DMS79 treated with DMSO at 0.1 percent for 48 hours (cell line): Measurements from ENCODE around the gene THRSP.
A peak's percentile ranks its signal among the peaks of the same experiment; 100 is the strongest.
"Not testable (repeated sequence)": the region's sequence is repeated elsewhere in the genome, so short reads cannot be mapped to it uniquely, and the experiment has no call there.

Experiments used
- DNase-seq: peaks from one replicate; lab custom pipeline; 2025; lab: John Stamatoyannopoulos, UW

Gene THRSP

DNA sequence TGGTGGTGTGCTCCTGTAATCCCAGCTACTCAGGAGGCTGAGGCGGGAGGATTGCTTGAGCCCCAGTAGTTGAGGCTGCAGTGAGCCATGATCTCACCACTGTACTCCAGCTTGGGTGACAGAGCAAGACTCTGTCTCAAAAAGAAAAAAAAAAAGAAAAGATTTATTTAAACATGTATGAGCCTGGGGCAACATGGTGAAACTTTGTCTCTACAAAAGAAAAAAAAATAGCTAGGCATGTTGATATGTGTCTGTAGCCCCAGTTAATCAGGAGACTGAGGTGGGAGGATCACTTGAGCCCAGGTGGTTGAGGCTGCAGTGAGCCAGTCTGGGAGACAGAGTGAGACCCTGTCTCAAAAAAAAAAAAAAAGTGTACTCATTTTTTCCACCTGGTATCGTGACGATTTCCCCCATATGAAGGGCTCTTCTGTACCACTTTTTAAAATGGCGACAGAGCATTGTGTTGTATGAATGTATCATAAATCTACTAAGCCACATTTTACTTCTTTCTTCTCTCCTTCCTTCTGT, 24.2 kb upstream of the THRSP start:
- DNase-seq, result peak; percentile 92

DNA sequence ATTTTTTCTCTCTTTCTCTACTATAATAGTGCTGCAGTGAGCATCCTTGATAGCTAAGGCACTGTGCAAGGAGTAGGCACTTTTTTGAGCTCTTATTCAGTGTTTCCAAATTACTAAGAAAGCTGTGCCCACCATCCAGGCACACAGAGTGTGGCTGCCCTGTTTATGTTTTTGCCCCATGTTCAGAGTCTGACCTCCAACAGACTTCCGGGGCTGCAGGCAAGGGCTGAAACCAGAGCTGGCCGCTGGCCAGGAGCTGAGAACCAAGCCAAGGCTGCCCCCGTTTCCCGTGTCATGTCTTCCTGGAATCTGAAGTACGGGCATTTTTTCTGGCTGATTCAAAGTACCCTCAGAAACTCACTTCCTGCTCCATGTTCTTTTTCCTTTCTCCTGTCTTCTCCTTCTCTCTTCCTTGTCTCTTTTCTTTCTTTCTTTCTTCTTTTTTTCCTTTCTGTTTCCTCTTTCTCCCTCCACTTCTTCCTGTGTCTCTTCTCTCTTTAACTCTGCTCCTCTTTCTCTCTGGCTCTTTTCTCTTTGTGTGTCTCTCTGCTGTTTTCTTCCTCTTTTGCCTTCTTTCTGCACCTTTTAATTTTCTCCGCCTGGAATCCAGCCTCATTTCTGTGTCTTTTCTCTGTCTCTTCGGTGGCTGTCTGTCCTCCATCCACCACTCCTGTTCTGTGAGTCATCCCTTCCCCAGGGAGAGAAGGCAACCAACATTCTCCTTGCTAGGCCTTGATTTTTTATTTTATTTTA, 23.6 kb upstream of the THRSP start:
- DNase-seq, result peak; percentile 94

DNA sequence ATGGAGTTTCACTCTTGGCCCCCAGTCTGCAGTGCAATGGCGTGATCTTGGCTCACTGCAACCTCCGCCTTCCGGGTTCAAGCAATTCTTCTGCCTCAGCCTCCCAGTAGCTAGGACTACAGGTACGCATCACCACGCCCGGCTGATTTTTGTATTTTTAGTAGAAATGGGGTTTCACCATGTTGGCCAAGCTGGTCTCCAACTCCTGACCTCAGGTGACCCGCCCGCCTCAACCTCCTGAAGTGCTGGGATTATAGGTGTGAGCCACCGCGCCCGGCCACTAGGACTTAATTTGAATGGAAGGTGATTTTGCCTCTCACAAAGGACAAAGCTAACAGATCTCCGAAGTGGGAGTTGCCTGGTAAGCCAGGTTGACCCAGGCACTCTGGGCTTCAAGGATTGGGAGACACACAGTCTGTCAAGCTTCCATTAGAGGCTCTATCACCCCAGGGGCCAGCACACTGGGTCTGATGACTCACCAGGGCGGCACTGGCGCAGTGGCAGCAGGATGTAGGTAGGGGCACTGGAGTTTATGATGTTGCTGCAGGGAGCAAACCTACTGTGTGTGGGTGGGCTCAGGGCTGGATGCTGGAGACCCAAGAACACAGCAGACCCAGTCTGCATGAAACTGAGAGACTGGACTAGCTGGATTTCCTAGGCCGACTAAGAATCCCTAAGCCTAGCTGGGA, 22.8 kb upstream of the THRSP start:
- no peak for DNase-seq

DNA sequence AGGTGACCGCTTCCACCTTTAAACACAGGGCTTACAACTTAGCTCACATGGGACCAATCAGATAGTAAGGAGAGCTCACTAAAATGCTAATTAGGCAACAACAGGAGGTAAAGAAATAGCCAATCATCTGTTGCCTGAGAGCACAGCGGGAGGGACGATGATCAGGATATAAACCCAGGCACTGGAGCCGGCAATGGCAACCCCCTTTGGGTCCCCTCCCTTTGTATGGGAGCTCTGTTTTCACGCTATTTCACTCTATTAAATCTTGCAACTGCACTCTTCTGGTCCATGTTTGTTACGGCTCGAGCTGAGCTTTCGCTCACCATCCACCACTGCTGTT, 22.3 kb upstream of the THRSP start:
- not testable (repeated sequence) for DNase-seq

DNA sequence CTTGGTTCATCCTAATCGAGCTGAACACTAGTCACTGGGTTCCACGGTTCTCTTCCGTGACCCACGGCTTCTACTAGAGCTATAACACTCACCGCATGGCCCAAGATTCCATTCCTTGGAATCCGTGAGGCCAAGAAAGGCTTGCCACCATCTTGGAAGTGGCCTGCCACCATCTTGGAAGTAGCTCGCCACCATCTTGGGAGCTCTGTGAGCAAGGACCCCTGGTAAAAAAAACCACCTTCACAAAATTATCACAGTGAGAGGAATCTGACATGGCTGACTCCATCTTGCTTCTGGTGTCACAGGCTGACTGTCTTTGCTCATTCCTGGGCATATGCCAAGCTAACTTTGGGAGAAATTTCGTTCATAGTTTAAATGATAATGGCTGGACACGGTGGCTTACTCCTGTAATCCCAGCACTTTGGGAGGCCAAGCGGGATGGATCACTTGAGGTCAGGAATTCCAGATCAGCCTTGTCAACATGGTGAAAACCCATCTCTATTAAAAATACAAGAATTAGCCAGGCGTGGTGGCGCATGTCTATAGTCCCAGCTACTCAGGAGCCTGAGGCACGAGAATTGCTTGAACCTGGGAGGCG, 21.7 kb upstream of the THRSP start:
- no peak for DNase-seq

DNA sequence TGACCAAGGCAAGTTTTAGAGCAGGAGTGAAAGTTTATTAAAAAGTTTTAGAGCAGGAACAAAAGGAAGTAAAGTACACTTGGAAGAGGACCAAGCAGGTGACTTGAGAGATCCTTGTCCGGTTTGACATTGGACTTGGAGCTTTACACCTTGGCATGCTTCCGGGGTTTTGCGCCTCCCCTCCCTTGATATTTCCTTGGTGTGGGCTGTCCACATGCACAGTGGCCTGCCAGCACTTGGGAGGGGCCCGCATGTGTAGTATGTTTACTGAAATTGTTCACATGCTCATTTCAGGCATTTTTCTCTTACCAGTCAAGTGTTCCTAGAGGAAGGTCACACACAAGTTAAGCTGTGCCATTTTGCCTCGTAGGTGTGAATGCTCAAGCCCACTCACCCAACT, 19.0 kb upstream of the THRSP start:
- DNase-seq, result no peak

DNA sequence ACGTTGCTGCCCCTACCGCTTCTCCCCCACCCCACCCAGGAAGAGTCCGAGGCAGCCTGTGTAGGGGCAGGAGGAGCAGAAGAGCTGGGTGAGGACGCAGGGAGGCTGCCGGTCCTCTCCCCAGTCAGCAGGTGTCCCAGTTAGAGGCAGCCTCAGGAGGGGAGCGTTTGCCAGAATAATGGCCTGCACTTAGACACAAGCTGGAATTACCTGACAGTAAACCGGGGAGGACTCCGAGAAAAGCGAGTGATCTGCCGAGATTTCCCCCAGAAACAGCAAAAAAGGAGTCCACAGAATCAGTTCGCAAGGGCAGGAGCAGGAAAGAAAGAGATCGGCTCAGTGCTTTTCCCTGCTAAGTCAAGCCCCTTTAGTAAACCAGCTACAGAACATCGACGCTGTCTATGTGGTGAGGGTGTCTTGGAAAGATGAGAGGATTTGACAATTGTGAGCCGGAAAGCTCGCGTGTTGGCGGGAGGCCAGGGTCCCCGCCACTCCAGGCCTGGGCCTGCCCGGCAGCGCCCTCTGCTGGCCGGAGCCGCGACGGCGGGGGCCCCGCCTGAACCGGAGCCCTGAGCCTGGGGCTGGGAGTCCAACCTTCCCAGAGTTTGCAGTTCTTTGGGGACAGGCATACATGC, 17.7 kb upstream of the THRSP start:
- peak; percentile 92 for DNase-seq

DNA sequence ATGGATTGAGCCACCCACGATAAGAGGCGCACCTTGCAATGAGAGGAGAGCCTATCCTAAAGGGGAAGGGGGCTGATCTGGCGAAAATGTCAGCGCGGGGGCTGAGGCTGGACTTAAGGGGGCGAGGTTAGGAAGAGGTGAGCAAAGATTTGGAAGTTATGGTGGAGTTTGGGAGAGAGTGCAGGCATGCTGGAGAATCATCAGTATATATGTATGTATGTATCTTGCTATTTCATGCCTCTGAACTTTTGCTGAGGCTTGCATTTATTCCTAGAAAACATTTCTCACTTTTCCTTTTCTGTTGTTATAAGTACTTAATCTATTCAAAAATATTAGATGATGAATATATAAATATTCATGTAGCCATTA, 17.2 kb upstream of the THRSP start:
- DNase-seq, result no peak

DNA sequence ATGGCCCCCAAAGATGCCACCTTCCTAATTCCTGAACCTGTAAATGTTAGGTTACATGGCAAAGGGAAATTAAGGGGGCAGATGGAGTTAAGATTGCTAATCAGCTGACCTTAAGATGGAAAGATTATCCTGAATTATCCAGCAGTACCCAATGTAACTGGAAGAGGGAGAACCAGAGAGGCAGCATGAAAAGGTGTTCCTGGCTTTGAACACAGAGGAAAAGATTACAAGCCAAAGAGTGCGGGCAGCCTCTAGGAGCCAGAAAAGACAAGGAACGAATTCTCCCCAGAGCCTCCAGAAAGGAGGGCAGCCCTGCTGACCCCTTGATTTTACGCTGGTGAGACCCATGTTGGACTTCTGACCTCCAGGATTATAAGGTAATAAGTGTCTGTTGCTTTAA, 15.1 kb upstream of the THRSP start:
- no peak for DNase-seq

DNA sequence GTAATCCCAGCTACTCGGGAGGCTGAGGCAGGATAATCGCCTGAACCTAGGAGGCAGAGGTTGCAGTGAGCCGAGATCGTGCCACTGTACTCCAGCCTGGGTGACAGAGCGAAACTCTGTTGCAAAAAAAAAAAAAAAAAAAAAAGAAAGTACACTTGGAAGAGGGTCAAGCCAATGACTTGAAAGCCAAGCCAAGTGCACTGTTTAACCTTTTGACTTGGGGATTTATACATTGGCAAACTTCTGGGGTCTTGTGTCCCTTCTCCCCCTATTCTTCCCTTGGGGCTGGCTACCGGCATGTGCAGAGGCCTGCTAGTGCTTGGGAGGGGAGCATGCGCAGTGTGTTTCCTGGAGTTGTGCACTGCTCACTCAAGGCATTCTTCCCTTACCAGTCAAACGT, 14.3 kb upstream of the THRSP start:
- no peak for DNase-seq

DNA sequence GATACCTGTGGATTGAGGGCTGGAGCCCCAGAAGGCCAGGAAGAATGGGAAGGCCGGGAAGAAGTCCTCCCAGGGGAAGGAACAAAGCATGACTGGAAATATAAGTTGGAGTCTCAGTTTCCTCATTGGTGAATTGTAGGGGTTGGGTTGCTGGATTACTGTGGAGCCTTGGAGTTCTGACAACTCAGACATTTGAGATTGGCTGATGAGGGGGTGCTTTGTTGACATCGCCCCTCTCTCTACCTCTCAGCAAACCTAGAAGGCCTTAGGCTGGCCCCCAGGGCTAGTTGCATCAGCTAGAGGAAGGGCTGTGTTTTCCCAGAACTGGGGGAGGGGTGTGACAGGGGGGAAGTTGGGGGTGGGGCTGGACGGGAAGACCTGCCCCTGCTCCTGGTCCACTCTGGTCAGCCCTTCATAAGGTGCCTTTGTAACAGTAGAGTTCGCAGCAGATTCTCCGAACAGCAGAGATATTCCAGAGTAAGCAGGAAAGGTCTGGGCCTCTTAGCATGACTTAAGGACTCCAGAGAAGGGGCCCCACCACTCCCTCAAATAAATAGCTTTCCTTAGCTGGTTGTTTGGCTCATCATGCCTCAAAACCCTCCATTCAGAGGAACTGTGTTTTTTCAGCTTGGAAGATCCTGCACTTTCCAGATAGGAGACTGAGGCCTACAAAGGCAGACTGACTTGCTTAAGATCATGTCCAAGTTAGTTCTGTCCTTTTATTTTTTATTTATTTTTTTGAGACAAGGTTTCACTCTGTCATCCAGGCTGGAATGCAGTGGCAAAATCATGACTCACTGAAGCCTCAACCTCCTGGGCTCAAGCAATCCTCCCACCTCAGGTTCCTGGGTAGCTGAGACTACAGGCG, 12.5 kb upstream of the THRSP start:
- DNase-seq, result no peak

DNA sequence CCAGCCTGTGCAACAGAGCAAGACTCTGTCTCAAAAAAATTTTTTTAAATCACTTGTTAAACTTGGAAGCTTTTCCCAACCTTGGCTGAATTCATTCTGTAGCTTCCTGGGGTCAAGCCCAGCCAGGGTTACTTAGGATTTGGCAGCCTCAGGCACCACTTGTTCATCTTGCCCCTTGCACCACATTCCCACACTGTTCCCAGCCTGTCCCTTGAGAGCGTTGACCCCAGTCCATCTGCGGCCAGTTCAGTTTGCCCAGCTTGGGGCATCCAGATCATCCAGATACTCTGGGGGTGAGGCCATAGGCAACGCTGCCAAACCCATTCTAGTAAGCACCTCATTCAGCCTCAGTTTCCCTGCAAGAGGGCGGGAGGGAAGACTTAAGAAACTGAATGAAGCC, 8.7 kb upstream of the THRSP start:
- DNase-seq, result no peak

DNA sequence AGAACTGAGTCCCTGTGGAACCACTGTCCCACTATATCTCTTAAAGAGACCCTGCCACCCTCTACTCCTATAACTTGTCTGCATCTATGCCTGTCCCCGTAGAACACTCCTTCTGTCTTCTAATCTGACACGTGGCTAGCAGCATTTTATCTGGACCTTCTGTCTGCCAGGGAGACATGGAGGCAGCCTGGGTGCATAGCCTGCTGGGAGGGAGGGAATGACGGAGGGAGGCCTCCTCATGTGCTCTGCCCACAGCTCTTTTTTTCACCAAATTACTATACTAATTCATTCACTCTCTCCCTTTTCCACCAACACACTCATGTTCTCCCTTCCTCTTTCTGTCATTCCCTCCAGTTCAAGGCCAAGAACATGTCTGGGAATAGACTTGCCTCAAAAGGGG, 7.6 kb upstream of the THRSP start:
- DNase-seq, result no peak

DNA sequence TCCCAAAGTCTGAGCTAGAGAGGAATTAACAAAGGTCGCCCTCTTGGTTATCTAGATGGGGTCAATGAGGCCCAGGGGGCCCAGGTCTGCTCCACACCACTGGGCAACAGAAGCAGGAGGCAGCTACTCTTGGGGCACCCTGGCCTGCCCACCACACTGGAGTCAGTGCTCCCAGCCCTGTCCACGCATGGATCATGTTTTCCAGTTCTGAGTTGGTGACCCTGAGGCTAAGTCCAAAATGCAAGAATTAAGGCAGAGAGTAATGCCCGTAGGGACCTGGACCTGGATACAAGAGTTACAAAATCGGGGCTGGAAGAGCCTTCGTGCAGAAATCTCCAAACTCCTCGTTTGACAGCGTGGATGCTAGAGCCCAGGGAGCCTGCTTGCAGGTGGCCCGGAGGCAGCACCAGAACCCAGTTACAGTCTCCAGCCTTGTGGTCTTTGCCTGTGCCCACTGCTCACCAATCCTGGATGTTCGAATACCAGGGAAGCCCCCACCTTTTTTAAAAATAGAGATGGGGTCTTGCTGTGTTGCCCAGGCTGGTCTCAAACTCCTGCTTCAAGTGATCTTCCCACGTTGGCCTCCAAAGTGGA, 6.1 kb upstream of the THRSP start:
- DNase-seq, result no peak

DNA sequence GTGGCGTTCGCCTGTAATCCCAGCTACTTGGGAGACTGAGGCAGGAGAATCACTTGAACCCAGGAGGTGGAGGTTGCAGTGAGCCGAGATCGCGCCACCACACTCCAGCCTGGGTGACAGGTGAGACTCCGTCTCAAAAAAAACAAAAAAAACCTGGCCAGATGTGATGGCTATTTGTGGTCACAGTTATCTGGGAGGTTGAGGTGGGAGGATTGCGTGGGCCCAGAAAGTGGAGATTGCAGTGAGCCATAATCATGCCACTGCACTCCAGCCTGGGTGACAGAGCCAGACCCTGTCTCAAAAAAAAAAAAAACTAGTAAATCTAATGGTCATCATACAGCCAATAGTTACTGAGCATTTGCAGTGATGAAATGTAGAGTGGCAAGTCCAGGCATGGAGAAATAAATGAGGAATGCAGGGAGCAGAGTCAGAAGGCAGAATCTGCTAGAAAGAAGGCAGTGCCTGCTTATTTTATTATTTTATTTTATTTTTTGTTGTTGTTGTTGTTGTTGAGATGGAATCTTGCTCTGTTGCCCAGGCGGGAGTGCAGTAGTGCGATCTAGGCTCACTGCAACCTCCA, 3.8 kb upstream of the THRSP start:
- not testable (repeated sequence) for DNase-seq

DNA sequence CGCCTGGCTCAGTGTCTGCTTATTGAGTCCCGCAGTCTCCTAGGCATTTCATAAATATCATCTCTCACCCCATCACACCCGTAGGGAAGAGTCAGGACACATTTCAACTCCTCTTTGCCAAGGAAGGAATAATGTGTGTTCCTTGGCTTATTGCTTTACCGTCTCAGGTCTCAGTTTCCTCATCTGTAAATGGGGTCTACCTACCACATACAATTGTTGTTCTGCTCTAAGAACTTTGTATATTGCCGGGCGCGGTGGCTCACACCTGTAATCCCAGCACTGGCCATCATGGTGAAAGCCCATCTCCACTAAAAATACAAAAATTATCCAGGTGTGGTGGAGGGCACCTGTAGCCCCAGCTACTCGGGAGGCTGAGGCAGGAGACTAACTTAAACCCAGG, 3.1 kb upstream of the THRSP start:
- no peak for DNase-seq

DNA sequence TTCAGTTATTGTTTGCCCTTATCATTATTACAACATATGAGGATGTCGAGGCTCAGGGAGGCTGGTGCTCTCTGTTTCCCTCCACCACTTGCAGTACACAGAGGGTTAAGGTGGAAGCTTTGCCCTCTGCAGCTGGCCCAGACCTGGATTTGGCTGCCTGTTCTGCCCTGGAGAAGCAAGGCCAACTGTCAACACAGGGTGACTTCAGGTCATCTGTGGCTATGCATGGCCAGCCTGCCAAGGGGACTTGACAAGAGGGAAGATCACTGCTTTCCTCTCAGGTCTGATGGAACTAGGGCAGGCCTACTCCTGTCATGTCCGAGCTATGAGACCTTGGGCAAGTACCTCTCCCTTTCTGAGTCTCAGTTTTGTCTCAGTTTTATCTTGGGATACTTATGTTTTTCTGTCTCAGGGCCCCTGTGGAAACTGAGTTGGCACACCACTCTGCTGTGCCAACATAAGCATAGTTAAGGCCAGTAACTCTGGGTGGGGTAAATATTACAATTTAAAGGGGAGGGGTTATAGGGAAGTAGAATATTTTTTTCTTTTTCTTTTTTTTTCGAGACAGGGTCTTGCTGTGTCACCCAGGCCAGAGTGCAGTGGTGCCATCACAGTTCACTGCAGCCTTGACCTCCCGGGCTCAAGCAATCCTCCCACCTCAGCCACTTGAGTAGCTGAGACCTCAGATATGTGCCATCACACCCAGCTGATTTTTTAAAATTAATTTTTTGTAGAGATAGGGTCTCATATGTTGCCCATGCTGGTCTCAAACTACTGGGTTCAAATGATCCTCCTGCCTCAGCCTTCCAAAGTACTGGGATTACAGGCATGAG, 2.4 kb upstream of the THRSP start:
- no peak for DNase-seq

DNA sequence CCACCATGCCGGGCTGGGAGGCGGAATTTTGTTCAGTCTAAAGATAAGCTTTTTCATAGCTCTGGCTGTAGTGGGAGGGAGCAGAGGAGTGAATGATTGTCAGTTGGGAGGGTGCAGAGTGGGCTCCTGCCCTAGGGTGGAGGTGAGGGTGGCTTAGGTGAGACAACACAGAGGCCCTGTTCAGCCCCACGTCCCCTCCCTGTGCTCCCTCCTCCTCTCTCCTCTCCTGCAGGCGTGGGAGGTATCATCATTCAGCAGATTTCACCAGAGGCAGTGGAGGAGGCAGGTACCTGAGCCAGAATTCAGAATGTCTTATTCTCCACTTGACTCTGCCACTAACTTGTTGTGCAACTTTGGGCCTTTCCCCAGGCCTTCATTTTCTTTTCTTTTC, 1.7 kb upstream of the THRSP start:
- no peak for DNase-seq

DNA sequence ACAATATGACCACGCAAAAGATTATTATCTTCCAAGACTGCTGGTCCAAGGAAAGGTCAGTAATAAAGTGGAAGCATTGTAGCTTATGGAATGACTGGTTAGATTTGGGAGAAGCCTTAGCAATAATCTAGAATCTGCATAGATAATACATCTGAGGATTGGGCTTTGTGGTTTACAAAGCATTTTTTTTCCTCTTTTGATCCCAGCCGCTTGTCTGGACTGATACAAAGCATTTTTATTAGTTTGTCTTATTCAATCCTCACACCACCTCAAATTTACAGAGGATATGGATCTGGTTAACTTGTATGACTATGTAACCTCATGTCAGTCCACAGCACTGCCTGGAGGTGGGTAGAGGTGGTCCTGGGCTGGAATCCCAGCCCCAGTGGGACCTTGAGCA, 990 bp upstream of the THRSP start:
- no peak for DNase-seq

DNA sequence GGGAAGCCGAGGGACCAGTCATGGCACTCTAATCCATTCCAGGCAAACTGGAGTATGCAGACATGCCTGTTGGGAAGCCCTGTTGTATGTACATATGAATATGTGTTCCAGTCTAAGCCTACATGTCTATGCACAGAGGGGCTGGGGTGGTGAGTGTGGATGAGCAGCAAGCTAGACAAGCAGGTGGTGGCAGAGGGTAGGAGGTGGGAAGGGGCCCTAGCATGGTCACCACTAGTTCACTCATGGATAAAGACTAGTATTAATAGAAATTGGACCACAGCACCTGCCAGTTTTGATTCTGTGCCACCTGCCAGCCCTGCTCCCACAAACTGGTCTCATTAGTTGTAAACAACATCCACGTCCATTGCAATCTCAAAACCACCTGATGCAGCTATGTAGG, 1.5 kb downstream of the THRSP start:
- DNase-seq, result no peak
